ENCODE measurements around the gene NRAP. TPM values are rescaled to one million over a fixed set of nuclear protein-coding genes. Genes with fewer than 3 reads are reported as not detected.

Gene NRAP
- total and polyA plus RNA-seq, 10 of the 15 experiments (the other 5 are each of a cell fraction or from before 2014, with no cell fraction given), result not detected

DNA sequence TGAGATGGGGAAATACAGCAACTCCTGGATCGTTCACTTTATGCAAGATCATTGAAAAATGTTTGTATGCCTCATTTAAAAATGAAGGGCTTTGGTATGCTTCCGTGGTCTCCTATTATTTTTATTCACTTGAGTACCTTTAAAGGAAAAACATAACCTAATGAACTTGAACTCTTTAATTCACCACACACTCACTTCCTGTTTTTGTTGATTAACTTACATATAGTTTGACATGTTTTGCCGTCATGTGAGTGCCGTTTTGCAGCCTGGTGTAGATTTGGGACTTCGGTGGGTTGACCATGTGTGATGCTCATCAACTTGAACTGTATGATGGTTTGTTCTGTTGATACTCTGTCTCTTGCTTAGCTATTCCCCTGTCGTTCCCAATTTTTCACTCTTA is 44.8 kb upstream of the NRAP start:
- H3K4me1 ChIP-seq (ENCODE audit: control insufficient read depth, insufficient read depth, low read length), result peaks cover 6% of the 10 kb centered on the region; the same call in 1 of the 2 replicates
- in situ Hi-C loops (cut with MboI), result loop anchor here (5.0 kb wide), 1 partner anchor 394 kb away; no protein-coding TSS in a partner anchor
- WGBS (ENCODE audit: insufficient coverage, insufficient replicate concordance, low lambda C conversion rate, missing lambda C conversion rate), result 92% methylated on average over 6 of the region's 6 CpGs
- ChIA-PET SMC1A (ENCODE audit: uncharacterized antibody, unreplicated experiment) (no interaction called here), CTCF (interaction anchor here (3.2 kb wide), 1 partner anchor 29 kb away, joined by 9 read pairs; the partner anchor contains the start of gene CASP7), RAD21 (ENCODE audit: unreplicated experiment) (no interaction called here), POLR2A (no interaction called here)
- BruUV-seq (replicated peaks), result no TSS peak
- TF ChIP-seq SPI1 (IDR thresholded peaks at IDR 0.05; ENCODE audit: borderline replicate concordance, insufficient read depth, low read depth, low read length), result peak; percentile 22; the same call in 1 of the 2 replicates
- TF ChIP-seq EED (IDR thresholded peaks at IDR 0.05; ENCODE audit: low read depth), result no peak
- H3K79me2 ChIP-seq (ENCODE audit: control insufficient read depth, insufficient read depth, low read length), result no peaks in the 10 kb centered on the region
- intact Hi-C loops (cut with micrococcal nuclease; ENCODE audit: unreplicated experiment), result loop anchor here (5.0 to 10.0 kb wide), 3 partner anchors 74 to 196 kb away; no protein-coding TSS in a partner anchor
- H2AFZ ChIP-seq (ENCODE audit: control insufficient read depth, low read depth, low read length), result no peak overlapping the region
- no peak for ATAC-seq
- no peak overlapping the region for H3K27ac ChIP-seq (ENCODE audit: control insufficient read depth, insufficient read depth)
- no peaks in the 10 kb centered on the region for H3K9me3 ChIP-seq (replicated peaks; ENCODE audit: control insufficient read depth, insufficient read depth, low read length)
- FAIRE-seq, result no peak
- no peak overlapping the region for H3K9ac ChIP-seq (ENCODE audit: control insufficient read depth, insufficient read depth, low read length)
- no peak for DNase-seq (ENCODE audit: low read depth, low spot score)
- H3K27me3 ChIP-seq (replicated peaks in 1 of 2; ENCODE audit: control insufficient read depth in 2 of 2, insufficient read depth in 2 of 2, low read length in 1 of 2), result no peaks in the 10 kb centered on the region
- no peak overlapping the region for H3K4me2 ChIP-seq (ENCODE audit: control insufficient read depth, insufficient read depth)
- 0 out of 2 replicates have a peak, but pooled peaks cover 4% of the 10 kb centered on the region for H4K20me1 ChIP-seq (ENCODE audit: control insufficient read depth, insufficient read depth)
- H3K36me3 ChIP-seq (ENCODE audit: control insufficient read depth in 2 of 2, insufficient read depth in 2 of 2, low read length in 1 of 2), result peaks cover 0 to 5% of the 10 kb centered on the region in 2 experiments; a peak in 3 of 4 replicates
- H3K4me3 ChIP-seq, result no peak overlapping the region

DNA sequence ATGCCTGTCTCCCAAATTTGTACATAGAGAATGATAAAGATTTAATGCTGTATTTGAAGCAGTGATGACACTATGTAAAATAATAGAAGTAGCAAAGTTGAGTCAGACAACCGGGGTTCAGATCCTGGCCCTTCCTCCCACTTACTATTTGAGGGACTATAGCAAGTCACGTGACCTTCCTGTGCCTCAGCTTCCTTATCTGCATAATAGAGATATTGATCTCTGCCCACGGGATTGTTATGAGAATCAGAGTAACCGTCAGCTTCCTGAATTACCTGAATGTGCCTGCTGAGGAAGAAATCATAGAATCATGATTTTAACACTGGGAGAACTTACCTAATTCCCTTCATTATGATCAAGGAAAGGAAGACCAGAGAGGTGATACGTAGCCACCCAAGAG is 42.8 kb upstream of the NRAP start:
- RAD21 ChIA-PET (ENCODE audit: unreplicated experiment), result no interaction called here
- no peak for TF ChIP-seq WRNIP1 (IDR thresholded peaks at IDR 0.05; ENCODE audit: borderline replicate concordance, low read depth, low read length)
- TF ChIP-seq MEF2B (IDR thresholded peaks at IDR 0.05; ENCODE audit: partially characterized antibody, poor library complexity, severe bottlenecking), result no peak
- TF ChIP-seq PML (IDR thresholded peaks at IDR 0.05; ENCODE audit: low read length), result no peak
- no peak for TF ChIP-seq SIX5 (IDR thresholded peaks at IDR 0.05; ENCODE audit: low read depth, low read length, severe bottlenecking)
- TF ChIP-seq EP300 (IDR thresholded peaks at IDR 0.05; ENCODE audit: borderline replicate concordance in 1 of 2, control insufficient read depth in 1 of 2, low read depth in 2 of 2, low read length in 2 of 2), result no peak
- TF ChIP-seq JUNB (IDR thresholded peaks at IDR 0.05), result no peak
- TF ChIP-seq EED (IDR thresholded peaks at IDR 0.05; ENCODE audit: low read depth), result no peak
- no peak for TF ChIP-seq GATAD2B (conservative IDR thresholded peaks at IDR 0.05; ENCODE audit: low read depth)
- no peak for TF ChIP-seq SUPT20H (IDR thresholded peaks at IDR 0.05; ENCODE audit: borderline replicate concordance, control insufficient read depth, low read depth, low read length)
- no peak for TF ChIP-seq PAX8 (IDR thresholded peaks at IDR 0.05)
- no peak for TF ChIP-seq SREBF1 (IDR thresholded peaks at IDR 0.05; ENCODE audit: low read length)
- no peak for TF ChIP-seq POLR2A (IDR thresholded peaks at IDR 0.05; ENCODE audit: low read depth, low read length)
- no peak for TF ChIP-seq KAT2A (conservative IDR thresholded peaks at IDR 0.05; ENCODE audit: control insufficient read depth, low read depth, low read length)
- TF ChIP-seq, protein P1, sequence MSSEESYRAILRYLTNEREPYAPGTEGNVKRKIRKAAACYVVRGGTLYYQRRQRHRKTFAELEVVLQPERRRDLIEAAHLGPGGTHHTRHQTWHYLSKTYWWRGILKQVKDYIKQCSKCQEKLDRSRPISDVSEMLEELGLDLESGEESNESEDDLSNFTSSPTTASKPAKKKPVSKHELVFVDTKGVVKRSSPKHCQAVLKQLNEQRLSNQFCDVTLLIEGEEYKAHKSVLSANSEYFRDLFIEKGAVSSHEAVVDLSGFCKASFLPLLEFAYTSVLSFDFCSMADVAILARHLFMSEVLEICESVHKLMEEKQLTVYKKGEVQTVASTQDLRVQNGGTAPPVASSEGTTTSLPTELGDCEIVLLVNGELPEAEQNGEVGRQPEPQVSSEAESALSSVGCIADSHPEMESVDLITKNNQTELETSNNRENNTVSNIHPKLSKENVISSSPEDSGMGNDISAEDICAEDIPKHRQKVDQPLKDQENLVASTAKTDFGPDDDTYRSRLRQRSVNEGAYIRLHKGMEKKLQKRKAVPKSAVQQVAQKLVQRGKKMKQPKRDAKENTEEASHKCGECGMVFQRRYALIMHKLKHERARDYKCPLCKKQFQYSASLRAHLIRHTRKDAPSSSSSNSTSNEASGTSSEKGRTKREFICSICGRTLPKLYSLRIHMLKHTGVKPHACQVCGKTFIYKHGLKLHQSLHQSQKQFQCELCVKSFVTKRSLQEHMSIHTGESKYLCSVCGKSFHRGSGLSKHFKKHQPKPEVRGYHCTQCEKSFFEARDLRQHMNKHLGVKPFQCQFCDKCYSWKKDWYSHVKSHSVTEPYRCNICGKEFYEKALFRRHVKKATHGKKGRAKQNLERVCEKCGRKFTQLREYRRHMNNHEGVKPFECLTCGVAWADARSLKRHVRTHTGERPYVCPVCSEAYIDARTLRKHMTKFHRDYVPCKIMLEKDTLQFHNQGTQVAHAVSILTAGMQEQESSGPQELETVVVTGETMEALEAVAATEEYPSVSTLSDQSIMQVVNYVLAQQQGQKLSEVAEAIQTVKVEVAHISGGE (CRISPR knock-in tag; IDR thresholded peaks at IDR 0.05), result no peak

More for the DNA sequence above, 42.8 kb upstream of the NRAP start:
- ChIA-PET SMC1A (ENCODE audit: uncharacterized antibody, unreplicated experiment) (no interaction called here), CTCF (interaction anchor here (1.2 to 1.9 kb wide), 5 partner anchors 10 to 401 kb away, joined by 3 to 7 read pairs (median 5); no protein-coding TSS in a partner anchor), POLR2A (no interaction called here)
- ATAC-seq (no peak), DNase-seq (ENCODE audit: low read depth, low spot score) (no peak), FAIRE-seq (peak; percentile 62)
- 86% methylated on average over 5 of the region's 5 CpGs for WGBS (ENCODE audit: insufficient coverage, insufficient replicate concordance, low lambda C conversion rate, missing lambda C conversion rate)
- H3K79me2 ChIP-seq (ENCODE audit: control insufficient read depth, insufficient read depth, low read length), result no peaks in the 10 kb centered on the region
- no peaks in the 10 kb centered on the region for H3K9me3 ChIP-seq (replicated peaks; ENCODE audit: control insufficient read depth, insufficient read depth, low read length)
- no peak overlapping the region for H3K9ac ChIP-seq (ENCODE audit: control insufficient read depth, insufficient read depth, low read length)
- H3K4me2 ChIP-seq (ENCODE audit: control insufficient read depth, insufficient read depth), result no peak overlapping the region
- in situ Hi-C loops (cut with MboI) (loop anchor here (5.0 kb wide), 1 partner anchor 396 kb away; no protein-coding TSS in a partner anchor), intact Hi-C loops (cut with micrococcal nuclease; ENCODE audit: unreplicated experiment) (loop anchor here (5.0 to 10.0 kb wide), 3 partner anchors 76 to 198 kb away; no protein-coding TSS in a partner anchor)
- H3K4me3 ChIP-seq, result no peak overlapping the region
- BruUV-seq (replicated peaks), result no TSS peak
- no peaks in the 10 kb centered on the region for H3K27me3 ChIP-seq (replicated peaks in 1 of 2; ENCODE audit: control insufficient read depth in 2 of 2, insufficient read depth in 2 of 2, low read length in 1 of 2)
- H3K4me1 ChIP-seq (ENCODE audit: control insufficient read depth, insufficient read depth, low read length), result peaks cover 6% of the 10 kb centered on the region; the same call in 1 of the 2 replicates
- H3K27ac ChIP-seq (ENCODE audit: control insufficient read depth, insufficient read depth), result no peak overlapping the region
- 0 out of 2 replicates have a peak, but pooled peaks cover 4% of the 10 kb centered on the region for H4K20me1 ChIP-seq (ENCODE audit: control insufficient read depth, insufficient read depth)
- H3K36me3 ChIP-seq (ENCODE audit: control insufficient read depth in 2 of 2, insufficient read depth in 2 of 2, low read length in 1 of 2), result peaks cover 0 to 3% of the 10 kb centered on the region in 2 experiments
- no peak overlapping the region for H2AFZ ChIP-seq (ENCODE audit: control insufficient read depth, low read depth, low read length)

All from GM12878 (cell line).